Loucy (cell line): ENCODE results near the gene DNAH8.

ENCODE experiments used
- H2AFZ ChIP-seq: fragments of 200-600 bp; sonication (generic); 2 replicates; pipeline ENCODE4 v1.6.0; 2016; ENCODE audit warnings: antibody characterized with exemption, mild to moderate bottlenecking, low read length, moderate library complexity
- H3F3A ChIP-seq: fragments of 200-600 bp; 2 replicates; pipeline ENCODE4 v1.6.0; 2016; ENCODE audit warnings: antibody characterized with exemption, low read depth, mild to moderate bottlenecking
- H3K27me3 ChIP-seq: fragments of 200-600 bp; sonication (generic); 2 replicates; pipeline ENCODE4 v1.6.1; 2014; ENCODE audit warnings: low read length, mild to moderate bottlenecking; ENCODE audit not compliant: insufficient read depth, poor library complexity, severe bottlenecking
- H3K36me3 ChIP-seq: fragments of 200-600 bp; sonication (generic); 2 replicates; pipeline ENCODE4 v1.6.1; 2016; ENCODE audit warnings: low read length; ENCODE audit not compliant: insufficient read depth
- H3K4me1 ChIP-seq: fragments of 200-600 bp; sonication (generic); 2 replicates; pipeline ENCODE4 v1.5.1; 2014; ENCODE audit warnings: low read length, mild to moderate bottlenecking; ENCODE audit not compliant: insufficient read depth, poor library complexity, severe bottlenecking
- H3K4me2 ChIP-seq: fragments of 200-600 bp; sonication (generic); 2 replicates; pipeline ENCODE4 v1.6.0; 2014; ENCODE audit warnings: antibody characterized with exemption, low read length, low read depth, mild to moderate bottlenecking; ENCODE audit not compliant: poor library complexity, severe bottlenecking
- H3K4me3 ChIP-seq: fragments of 200-600 bp; sonication (generic); 2 replicates; pipeline ENCODE4 v1.5.1; 2014; ENCODE audit warnings: low read length, mild to moderate bottlenecking, mixed read lengths; ENCODE audit not compliant: poor library complexity, severe bottlenecking
- H3K79me2 ChIP-seq: fragments of 200-600 bp; sonication (generic); 2 replicates; pipeline ENCODE4 v1.6.1; 2014; ENCODE audit warnings: low read length; ENCODE audit not compliant: insufficient read depth
- H3K9ac ChIP-seq: fragments of 200-600 bp; sonication (generic); 2 replicates; pipeline ENCODE4 v1.6.0; 2014; ENCODE audit warnings: mild to moderate bottlenecking, low read depth, low read length, moderate library complexity; ENCODE audit not compliant: poor library complexity, severe bottlenecking
- H3K9me2 ChIP-seq: fragments of 200-600 bp; sonication (generic); replicated peaks from 2 replicates; pipeline ENCODE4 v1.6.1; 2016; ENCODE audit warnings: low read depth, low read length, mixed read lengths
- H3K9me3 ChIP-seq: fragments of 200-600 bp; sonication (generic); 2 replicates; pipeline ENCODE4 v1.6.1; 2014; ENCODE audit warnings: mild to moderate bottlenecking, antibody characterized with exemption, low read length, low read depth; ENCODE audit not compliant: insufficient read depth
- H4K20me1 ChIP-seq: fragments of 200-600 bp; sonication (generic); 2 replicates; pipeline ENCODE4 v1.6.0; 2014; ENCODE audit warnings: antibody characterized with exemption, low read length, mild to moderate bottlenecking; ENCODE audit not compliant: insufficient read depth, poor library complexity, severe bottlenecking
- EZH2phosphoT487 ChIP-seq: fragments of 200-600 bp; IDR thresholded peaks from 2 replicates; pipeline ENCODE4 v1.6.1; 2018; ENCODE audit warnings: antibody characterized with exemption, mild to moderate bottlenecking, moderate library complexity, borderline replicate concordance
- TF ChIP-seq, protein P1 (sequence below): fragments of 200-600 bp; sonication (generic); conservative IDR thresholded peaks from 2 replicates; pipeline ENCODE4 v1.5.1; 2014; ENCODE audit warnings: mild to moderate bottlenecking, antibody characterized with exemption, low read length

DNAH8 gene

GRCh38 chr6:38831865-38832264, 116.8 kb downstream of the DNAH8 start:
- no peak overlapping the region for H3K9ac ChIP-seq
- 0 out of 2 replicates have a peak, but pooled peaks cover 3% of the 10 kb centered on the region for H3K9me3 ChIP-seq
- H3K9me2 ChIP-seq, result no peaks in the 10 kb centered on the region
- H3K27me3 ChIP-seq, result no peaks in the 10 kb centered on the region
- no peaks in the 10 kb centered on the region for H3F3A ChIP-seq
- H3K36me3 ChIP-seq, result no peaks in the 10 kb centered on the region
- no peak overlapping the region for H2AFZ ChIP-seq
- no peaks in the 10 kb centered on the region for H3K79me2 ChIP-seq
- H4K20me1 ChIP-seq, result no peaks in the 10 kb centered on the region
- H3K4me1 ChIP-seq, result no peaks in the 10 kb centered on the region
- TF ChIP-seq EZH2phosphoT487, result no peak
- TF ChIP-seq, protein P1, sequence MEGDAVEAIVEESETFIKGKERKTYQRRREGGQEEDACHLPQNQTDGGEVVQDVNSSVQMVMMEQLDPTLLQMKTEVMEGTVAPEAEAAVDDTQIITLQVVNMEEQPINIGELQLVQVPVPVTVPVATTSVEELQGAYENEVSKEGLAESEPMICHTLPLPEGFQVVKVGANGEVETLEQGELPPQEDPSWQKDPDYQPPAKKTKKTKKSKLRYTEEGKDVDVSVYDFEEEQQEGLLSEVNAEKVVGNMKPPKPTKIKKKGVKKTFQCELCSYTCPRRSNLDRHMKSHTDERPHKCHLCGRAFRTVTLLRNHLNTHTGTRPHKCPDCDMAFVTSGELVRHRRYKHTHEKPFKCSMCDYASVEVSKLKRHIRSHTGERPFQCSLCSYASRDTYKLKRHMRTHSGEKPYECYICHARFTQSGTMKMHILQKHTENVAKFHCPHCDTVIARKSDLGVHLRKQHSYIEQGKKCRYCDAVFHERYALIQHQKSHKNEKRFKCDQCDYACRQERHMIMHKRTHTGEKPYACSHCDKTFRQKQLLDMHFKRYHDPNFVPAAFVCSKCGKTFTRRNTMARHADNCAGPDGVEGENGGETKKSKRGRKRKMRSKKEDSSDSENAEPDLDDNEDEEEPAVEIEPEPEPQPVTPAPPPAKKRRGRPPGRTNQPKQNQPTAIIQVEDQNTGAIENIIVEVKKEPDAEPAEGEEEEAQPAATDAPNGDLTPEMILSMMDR, result no peak
- no peak overlapping the region for H3K4me3 ChIP-seq
- no peak overlapping the region for H3K4me2 ChIP-seq

- TF ChIP-seq, protein P1, result no peak
- no peak for TF ChIP-seq EZH2phosphoT487
- no peaks in the 10 kb centered on the region for H3F3A ChIP-seq
- no peak overlapping the region for H2AFZ ChIP-seq
- H3K9me3 ChIP-seq, result 0 out of 2 replicates have a peak, but pooled peaks cover 3% of the 10 kb centered on the region
- H3K4me1 ChIP-seq, result no peaks in the 10 kb centered on the region
- H3K9me2 ChIP-seq, result no peaks in the 10 kb centered on the region
- H3K36me3 ChIP-seq, result no peaks in the 10 kb centered on the region
- H3K27me3 ChIP-seq, result no peaks in the 10 kb centered on the region
- H3K4me3 ChIP-seq, result no peak overlapping the region
- no peak overlapping the region for H3K9ac ChIP-seq
- H4K20me1 ChIP-seq, result no peaks in the 10 kb centered on the region
- no peaks in the 10 kb centered on the region for H3K79me2 ChIP-seq
- no peak overlapping the region for H3K4me2 ChIP-seq
Observed at GRCh38 chr6:38833320-38833719, 118.2 kb downstream of the DNAH8 start.

DNA sequence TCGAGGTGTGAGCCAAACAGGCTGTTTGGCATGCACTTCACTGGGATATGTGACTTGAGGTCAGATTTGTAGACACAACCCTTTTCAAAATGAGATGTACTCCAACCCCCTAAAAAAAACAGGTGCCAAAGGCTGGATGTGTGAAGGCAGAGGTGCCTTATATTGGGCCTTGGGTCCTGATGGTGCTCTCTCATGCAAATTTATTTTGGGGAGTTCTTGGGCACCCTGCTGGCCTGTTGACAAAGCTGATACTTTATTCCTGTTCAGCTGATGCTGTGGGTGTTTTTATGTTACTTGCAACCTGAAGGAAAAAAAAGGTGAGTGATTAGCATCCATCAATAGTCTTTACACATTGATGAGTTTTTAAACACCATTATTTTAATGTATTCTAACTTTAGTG, 121.5 kb downstream of the DNAH8 start:
- Histone ChIP-seq H3K4me3 (no peak overlapping the region), H3K36me3 (no peaks in the 10 kb centered on the region), H3K4me1 (no peaks in the 10 kb centered on the region), H2AFZ (no peak overlapping the region), H3K79me2 (no peaks in the 10 kb centered on the region), H3K27me3 (no peaks in the 10 kb centered on the region), H3F3A (no peaks in the 10 kb centered on the region), H3K9me2 (no peaks in the 10 kb centered on the region), H3K4me2 (no peak overlapping the region), H4K20me1 (no peaks in the 10 kb centered on the region), H3K9me3 (no peaks in the 10 kb centered on the region), H3K9ac (no peak overlapping the region)
- TF ChIP-seq, protein P1, result no peak
- no peak for TF ChIP-seq EZH2phosphoT487
